GM21529 (cell line): ENCODE measurements around the gene BEAN1.

Source experiments
- ATAC-seq: cut with Tn5 transposase; IDR thresholded peaks from one replicate; pipeline ENCODE4 v1.9.1; 2021; ENCODE audit not compliant: unreplicated experiment

The BEAN1 gene

GRCh38 chr16:66468321-66468965 is 41.3 kb downstream of the BEAN1 start:
- no peak for ATAC-seq

- ATAC-seq, result no peak
These were observed 42.3 kb downstream of the BEAN1 start for GRCh38 chr16:66469291-66469946.

- ATAC-seq, result no peak
These were observed 43.0 kb downstream of the BEAN1 start for GRCh38 chr16:66469947-66470546.

GRCh38 chr16:66470556-66470955 is 43.5 kb downstream of the BEAN1 start:
- ATAC-seq, result no peak

GRCh38 chr16:66471264-66471663 is 44.2 kb downstream of the BEAN1 start:
- no peak for ATAC-seq

- no peak for ATAC-seq
These were observed 44.8 kb downstream of the BEAN1 start for GRCh38 chr16:66471716-66472393.

GRCh38 chr16:66473051-66473571 is 46.0 kb downstream of the BEAN1 start:
- ATAC-seq, result no peak

- ATAC-seq, result no peak
These were observed 46.8 kb downstream of the BEAN1 start for GRCh38 chr16:66473654-66474519.

- ATAC-seq, result peak; percentile 76
These were observed 47.7 kb downstream of the BEAN1 start for GRCh38 chr16:66474750-66475199.

GRCh38 chr16:66475232-66475631 is 48.1 kb downstream of the BEAN1 start:
- no peak for ATAC-seq

- ATAC-seq, result no peak
These were observed 49.4 kb downstream of the BEAN1 start for GRCh38 chr16:66476328-66477027.

GRCh38 chr16:66477028-66477515 is 50.0 kb downstream of the BEAN1 start:
- ATAC-seq, result no peak

- peak; percentile 67 for ATAC-seq
These were observed 51.8 kb downstream of the BEAN1 start for GRCh38 chr16:66478733-66479511.

GRCh38 chr16:66479661-66480264 is 52.7 kb downstream of the BEAN1 start:
- no peak for ATAC-seq

GRCh38 chr16:66480265-66481080 is 53.4 kb downstream of the BEAN1 start:
- no peak for ATAC-seq

GRCh38 chr16:66481081-66481942 is 54.2 kb downstream of the BEAN1 start:
- no peak for ATAC-seq

- no peak for ATAC-seq
These were observed 54.9 kb downstream of the BEAN1 start for GRCh38 chr16:66481943-66482390.
